KBM-7 (cell line): ENCODE measurements around the gene EEF1AKMT4.

ENCODE experiments used
- DNase-seq: peaks from one replicate; pipeline ENCODE4 v3.0.0-alpha.2; 2015
- in situ Hi-C: fragments of 300-500 bp; cut with MboI; formaldehyde crosslinking; loops from 2 replicates; pipeline ENCODE4 v1.14.3; 2020; ENCODE audit warnings: low sequenced_read_pairs, low pct_unique_long_range_greater_than_20kb, mixed read lengths

Gene EEF1AKMT4

DNA sequence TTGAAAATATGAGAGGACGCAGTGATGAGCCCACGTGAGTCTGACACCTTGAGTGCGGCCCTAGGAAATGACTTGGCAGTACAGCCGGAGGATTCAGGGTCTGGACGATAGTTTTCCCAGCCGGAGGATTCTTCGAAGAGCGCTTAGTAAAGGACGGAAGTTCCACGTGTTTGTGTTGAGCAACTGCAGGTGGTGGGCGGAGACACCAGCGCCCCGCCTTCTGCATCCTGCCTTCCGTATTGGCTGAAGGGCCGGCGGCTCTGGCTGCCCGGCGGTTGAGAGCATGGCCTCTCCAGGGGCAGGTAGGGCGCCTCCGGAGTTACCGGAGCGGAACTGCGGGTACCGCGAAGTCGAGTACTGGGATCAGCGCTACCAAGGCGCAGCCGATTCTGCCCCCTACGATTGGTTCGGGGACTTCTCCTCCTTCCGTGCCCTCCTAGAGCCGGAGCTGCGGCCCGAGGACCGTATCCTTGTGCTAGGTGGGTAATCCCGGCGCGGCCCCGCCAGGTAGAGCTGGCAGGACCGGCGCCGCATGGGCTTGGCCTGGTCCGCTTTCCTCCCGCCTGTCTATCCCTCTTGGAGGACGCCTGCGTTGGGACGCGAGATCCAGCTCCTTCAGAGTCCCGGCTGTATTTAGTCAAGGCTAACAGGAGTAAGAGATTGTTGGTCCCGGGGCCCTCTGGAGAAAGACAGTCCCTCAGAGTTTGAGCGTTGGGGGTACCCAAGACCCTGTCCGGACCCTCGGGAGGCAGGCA, at the start of gene EEF1AKMT4:
Gene EEF1AKMT4 (plus strand): TSS at position 261 of the 755 bp plus-strand sequence. CDS start 23 bp downstream, at position 284.
- DNase-seq: peak; percentile 98
- in situ Hi-C loops: no loop called here

DNA sequence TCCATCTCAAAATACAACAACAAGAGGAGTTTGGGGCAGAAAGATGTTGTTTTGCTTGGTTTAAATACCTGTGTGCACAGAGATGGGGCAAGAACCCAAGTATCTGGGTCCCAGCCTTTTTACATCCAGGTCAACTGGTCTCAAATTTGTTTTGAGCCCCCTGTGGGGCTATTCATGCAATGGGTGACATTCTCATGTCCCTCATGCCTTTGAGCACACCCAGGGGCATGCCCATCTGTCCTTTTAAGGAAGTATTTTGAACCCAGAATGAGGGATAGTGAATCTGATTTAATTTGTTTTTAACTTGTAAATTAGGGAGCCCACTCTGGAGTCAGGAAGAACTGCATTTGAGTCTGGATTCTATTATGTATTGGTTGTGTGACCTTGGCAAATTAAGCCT, 48.6 kb upstream of the EEF1AKMT4 start:
- in situ Hi-C loops: no loop called here

DNA sequence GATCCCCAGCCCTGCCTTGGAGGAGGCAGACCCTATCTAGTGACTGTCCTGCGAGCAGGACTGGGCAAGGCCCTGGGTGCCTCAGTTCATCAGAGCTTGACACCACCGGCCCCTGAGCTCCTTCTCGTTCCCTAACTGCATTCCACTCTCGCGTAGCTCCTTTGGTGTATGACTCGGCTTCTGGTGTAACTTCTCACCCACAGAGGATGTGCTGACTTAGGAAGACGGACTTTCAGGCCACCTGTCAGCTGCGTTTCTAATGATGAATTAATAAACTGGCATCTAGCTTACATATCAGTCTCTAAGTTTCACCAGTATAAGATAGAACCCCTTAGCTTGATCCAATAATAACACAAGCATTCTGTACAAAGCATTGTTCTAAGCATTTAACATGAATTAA, 45.9 kb upstream of the EEF1AKMT4 start:
- in situ Hi-C loops: no loop called here

More for the DNA sequence above, 48.6 kb upstream of the EEF1AKMT4 start:
- DNase-seq: no peak

DNA sequence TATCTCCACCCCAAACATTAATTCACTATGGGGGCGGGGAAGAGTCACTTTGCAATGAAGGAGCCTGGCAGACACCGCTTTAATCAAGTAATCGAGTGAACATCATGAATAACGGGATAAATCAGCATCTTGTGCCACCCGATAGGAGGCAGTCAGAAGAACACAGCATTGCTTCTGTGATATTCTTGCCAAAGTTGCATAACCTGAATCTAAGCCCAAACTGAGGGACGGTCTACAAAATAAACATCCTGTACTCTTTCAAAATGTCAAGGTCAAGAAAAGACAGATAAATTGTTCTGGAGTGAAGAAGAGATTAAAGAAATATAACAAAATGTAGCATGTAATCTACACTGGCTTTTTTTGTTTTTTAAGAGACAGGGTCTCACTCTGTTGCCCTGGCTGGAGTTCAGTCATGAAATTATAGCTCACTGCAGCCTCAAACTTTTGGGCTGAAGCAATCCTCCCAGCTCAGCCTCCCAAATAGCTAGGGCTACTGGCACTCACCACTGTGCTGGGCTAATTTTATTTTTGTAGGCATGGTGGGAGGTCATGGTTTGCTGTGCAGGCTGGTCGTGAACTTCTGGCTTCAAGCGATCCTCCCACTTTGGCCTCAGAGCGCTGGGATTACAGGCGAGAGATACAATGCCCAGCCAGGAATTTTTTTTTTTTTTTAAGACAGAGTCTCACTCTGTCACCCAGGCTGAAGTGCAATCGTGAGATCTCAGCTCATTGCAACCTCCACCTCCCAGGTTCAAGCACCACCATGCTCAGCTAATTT, 40.1 kb upstream of the EEF1AKMT4 start:
- in situ Hi-C loops: no loop called here
- no peak for DNase-seq

More for the DNA sequence above, 45.9 kb upstream of the EEF1AKMT4 start:
- DNase-seq: no peak

DNA sequence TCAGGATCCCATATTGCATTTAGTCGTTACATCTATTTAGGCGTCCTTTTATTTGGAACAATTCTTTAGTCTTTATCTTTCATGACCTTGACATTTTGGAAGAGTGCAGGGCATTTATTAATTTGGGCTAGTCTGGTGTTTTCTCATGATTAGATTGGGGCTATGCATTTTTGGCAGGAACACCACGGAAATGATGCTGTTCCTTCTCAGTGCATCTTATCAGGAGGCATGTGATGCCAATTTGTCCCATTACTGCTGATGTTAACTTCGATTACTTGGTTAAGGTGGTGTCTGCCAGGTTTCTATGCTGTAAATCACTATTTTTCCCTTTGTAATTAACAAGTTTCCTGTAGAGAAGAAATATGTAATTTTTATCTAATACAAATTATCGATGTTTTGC, 38.2 kb upstream of the EEF1AKMT4 start:
- in situ Hi-C loops: no loop called here
- DNase-seq: no peak

DNA sequence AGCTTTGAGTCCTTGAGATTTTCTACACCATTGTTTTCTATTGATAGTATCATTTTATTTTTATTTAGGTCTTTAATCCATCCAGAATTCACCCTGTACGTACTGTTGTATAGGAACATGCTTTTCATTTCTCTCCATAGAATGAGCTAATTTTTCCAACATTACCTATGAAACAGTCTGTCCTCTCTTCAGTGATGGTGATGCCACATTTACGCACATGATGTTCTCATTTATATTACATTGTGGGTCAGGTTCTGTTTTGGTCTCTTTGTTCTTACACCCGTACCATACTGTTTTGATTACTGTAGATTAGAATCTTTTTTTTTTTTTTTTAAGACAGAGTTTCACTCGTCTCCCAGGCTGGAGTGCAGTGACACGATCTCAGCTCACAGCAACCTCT, 37.8 kb upstream of the EEF1AKMT4 start:
- in situ Hi-C loops: no loop called here

DNA sequence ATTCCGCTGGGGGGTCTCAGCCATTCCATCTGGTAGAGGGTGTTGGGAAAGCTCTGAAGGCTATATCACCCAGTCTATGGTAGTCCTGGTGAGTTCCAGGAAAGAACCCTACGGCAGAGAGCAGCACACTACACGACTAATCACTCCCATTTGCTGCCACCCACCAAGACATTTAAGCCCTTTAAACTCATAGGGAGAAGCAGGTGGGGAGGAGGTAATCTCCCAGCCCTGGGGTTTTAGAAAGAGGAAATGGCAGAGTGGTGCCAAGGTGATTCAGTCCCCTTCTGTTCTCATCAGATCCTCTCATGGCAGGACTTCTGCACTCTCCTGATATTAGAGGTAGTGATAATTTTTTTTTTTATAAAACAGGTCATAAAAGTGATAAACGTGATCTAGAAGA, 30.7 kb upstream of the EEF1AKMT4 start:
- in situ Hi-C loops: no loop called here
- no peak for DNase-seq

More for the DNA sequence above, 37.8 kb upstream of the EEF1AKMT4 start:
- DNase-seq: no peak

DNA sequence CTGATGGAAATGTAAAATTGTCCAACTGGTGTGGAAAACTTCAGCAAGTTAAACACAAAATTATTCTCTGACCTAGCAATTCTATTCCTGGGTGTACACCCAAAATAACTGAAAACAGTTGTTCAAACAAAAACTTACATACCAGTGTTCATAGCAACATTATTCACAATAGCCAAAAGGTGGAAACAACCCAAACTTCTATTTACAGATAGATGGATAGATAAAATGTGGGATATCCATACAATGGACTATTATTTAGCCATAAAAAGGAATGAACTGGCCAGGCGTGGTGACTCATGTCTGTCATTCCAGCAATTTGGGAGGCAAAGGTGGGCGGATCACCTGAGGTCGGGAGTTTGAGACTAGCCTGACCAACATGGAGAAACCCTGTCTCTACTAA, 27.0 kb upstream of the EEF1AKMT4 start:
- in situ Hi-C loops: no loop called here
- DNase-seq: no peak

DNA sequence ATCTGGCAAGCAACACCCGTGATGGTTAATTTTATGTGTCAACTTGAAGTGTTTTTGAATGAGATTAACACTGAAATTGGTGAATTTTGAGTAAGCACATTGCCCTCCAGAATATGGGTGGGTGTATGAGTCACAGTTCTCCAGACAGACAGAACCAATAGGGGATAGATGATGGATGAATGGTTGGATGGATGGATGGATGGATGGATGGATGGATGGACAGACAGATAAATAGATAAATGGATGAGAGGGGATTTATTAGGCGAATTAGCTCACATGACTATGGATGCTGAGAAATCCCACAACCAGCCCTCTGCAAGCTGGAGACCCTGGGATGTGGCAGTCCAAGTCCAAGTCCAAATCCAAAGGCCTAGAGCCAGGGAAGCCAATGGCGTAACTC, 25.5 kb upstream of the EEF1AKMT4 start:
- DNase-seq: no peak
- in situ Hi-C loops: no loop called here

DNA sequence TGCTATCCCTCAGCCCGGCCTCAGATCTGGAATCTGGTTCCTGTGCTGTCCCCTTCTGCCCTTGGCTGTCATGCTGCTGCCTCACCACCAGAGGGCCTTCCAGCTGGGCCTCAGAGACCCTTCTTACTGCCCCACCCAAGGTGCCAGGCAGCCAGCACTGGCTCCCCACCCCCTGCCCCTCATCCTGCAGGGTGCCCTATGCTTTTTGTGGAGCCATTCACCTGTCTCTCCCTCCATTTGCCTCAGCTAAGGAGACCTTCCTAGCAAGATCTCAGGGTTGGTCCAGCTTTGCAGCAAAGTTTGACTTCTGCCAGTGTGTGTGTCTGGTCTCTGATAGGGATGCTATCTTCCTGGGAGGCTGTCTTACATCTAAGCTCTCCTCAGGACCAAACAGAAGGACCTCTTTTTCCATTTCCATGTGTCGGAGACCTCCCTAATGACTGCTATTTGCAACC, 22.0 kb upstream of the EEF1AKMT4 start:
- DNase-seq: peak; percentile 54
- in situ Hi-C loops: no loop called here

DNA sequence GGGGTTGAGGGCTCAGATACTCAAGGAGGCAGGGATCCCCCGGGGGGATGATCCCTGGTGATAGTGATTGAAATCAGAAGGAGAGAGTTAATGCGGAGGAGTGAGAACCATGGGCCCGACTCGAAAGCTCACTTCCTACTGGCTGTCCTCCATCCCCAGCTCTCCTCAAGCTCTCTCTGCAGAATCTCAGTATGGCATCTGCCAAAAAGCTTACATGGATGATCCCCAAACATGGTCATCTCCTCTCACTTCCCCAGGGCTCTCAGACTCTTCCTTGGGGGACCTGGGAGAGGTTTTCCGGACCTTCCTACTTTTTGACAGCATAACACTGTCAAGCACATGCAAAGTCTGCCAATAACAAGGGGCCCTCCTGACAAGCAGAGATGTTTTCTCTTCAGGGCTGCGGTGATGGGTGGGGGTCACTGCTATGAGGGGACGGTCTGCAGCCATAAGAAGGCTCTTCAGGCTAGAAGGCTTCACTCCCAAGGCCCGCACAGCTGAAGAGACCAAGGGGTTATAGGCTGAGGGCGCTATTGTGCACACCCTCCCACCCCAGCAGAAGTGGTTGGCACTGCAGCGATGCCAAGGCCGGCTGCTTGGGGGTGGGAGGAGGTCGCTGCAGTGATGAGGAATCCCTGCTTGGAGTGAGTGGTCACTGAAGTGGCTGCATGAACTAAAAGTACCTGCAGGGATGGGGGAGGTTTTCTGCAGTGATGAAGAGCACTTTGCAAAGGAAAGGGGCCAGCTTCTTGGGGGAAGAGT, 20.9 kb upstream of the EEF1AKMT4 start:
- in situ Hi-C loops: no loop called here
- no peak for DNase-seq

DNA sequence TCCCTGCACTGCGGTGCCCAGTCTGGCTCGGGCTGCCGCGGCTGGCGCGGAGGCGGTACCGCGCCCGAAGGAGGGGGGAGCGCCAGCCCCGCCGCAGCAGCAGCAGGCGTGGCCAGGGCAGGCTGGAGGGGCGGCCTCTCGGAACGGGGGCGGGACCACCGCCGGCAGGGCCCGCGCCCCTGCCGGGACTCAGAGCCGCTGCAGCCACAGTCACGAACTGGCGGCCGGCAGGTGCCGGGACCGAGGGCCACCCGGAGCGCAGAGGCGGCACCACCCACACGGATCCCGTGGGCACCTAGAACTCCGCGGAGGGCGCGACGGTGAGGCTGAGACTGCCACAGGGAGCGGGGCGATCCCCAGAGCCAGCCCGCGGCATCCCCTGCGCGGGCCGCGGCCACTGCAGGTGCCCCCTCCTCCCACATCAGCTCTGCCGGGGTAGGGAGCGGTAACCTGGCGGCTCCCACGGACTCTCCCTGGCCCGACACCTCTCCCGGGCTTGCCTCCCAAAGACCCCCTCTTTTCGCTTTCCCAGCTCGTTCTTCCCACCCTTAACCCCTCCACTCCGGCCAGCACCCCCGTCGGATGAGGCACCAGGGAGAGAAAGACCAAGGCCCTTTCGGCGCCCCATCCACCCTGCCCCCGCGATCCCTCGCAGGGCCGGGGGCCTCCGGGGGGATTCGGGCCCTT, 19.9 kb upstream of the EEF1AKMT4 start, which contains the start of gene VWA5B2:
Gene VWA5B2 (plus strand): TSS at position 192 of the 687 bp plus-strand sequence. CDS start 944 bp downstream, outside the sequence.
- in situ Hi-C loops: no loop called here
- DNase-seq: peak; percentile 76

DNA sequence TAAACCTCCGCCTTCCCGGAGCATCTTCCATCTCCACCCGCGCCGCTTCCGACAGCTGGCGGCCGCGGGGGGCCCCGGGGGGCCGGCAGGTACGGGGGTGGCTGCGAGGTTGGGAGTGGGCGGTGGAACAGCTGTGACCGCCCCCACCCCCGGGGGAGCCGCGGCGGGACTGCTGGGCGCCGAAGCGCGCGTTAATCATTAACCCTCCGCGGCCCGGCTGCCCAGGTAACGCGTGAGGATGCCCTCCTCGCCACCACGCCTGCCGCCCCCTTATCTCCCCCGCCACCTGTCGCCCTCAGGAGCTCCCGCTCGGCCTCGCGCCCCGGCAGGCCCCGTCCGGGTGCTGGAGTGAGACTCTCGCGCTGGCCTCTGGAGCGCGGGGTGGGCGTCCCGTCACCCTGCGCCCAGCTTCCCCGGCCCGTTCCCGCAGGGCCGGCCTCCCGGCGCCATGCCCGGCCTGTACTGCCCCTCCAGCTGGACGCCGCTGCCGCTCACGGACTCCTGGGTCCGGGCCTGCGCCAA, 19.3 kb upstream of the EEF1AKMT4 start:
- in situ Hi-C loops: no loop called here
- no peak for DNase-seq

DNA sequence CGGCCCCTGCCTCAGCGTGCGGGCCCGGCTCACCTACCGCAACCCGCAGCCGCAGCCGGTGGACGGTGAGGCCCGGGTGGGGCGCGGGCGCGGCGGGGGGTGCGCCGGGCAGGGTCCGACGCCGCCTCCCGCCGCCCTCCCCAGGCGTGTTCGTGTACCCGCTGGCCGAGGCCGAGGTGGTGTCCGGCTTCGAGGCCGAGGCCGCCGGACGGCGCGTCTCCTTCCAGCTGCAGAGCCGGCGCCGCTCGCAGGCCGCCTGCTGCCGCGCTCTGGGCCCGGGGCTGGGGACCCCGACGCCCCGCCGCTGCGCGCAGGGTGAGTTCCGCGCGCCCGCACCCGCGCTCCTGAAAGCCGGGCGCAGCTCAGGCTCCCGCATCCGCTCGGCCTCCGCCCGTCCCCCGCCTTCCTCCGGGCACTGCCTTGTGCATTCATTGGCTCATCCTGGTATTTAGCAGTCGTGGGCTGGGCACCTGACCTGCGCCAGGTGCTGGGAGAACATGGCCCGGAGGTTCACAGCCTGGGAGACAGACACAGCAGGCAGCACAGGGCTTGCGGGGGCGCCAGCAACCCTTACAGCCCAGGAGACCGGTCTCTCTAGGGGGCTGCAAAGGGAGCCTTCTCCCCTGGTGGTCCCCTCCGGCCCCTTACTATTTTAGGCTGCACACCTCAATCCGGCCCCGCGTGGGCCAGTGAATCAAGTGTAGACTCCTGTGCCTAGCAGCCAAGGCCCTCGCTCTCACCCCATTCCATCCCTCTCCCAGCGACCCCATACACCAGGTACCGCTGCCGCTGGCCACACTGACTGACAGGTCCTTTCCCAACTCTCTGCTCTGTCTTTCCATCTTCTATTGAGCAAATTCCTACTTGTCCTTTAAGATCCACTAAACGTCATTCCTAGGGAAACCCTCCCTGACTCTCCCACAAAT, 18.6 kb upstream of the EEF1AKMT4 start:
- in situ Hi-C loops: no loop called here
- no peak for DNase-seq

DNA sequence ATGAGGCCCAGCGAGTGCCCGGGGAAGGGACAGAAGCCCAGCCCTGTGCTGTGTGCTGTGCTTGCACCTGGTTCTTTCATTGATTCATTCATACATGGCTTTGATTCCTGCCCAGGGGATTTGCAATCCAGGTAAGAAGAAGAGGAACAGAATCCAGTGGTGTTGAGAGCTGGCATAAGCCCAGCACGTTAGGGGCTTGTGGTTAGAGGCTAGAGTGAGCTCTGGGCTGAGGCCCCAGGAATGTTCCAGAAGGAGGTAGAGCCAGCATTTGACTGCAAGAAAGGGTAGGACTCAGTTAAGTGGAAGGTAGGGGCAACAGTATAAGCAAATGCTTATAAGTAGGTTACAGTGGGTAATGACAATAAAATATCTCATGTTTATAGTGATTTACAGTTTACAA, 17.8 kb upstream of the EEF1AKMT4 start:
- in situ Hi-C loops: no loop called here

DNA sequence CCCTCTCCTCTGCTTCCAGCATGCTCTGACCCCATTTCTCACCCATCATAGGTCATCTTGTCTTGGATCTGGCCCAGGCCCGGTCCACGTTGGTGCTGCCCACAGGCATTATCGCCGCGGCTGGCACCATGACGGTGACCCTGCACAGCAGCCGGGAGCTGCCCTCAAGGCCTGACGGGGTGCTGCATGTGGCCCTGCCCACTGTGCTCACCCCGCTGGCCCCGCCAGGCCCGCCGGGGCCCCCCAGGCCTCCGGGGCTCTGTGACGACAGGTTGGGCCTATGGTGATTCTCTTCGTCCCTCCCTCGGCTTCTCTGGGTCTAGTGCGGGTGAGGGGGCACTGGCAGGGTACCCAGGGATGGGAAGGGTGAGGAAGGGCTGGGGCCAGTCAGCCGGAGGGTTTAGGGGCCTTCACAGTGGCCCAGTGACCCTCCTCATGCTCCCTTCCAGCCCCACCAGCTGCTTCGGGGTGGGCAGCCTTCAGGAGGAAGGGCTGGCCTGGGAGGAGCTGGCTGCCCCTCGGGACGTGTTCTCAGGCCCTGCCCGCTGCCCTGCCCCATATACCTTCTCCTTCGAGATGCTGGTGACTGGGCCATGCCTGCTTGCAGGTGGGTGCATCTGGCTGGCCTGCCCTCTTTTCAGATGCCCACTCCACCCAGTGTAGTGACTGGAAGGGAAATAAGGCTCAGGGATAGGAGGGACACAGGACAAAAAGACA, 16.2 kb upstream of the EEF1AKMT4 start:
- no peak for DNase-seq
- in situ Hi-C loops: no loop called here

More for the DNA sequence above, 17.8 kb upstream of the EEF1AKMT4 start:
- no peak for DNase-seq

DNA sequence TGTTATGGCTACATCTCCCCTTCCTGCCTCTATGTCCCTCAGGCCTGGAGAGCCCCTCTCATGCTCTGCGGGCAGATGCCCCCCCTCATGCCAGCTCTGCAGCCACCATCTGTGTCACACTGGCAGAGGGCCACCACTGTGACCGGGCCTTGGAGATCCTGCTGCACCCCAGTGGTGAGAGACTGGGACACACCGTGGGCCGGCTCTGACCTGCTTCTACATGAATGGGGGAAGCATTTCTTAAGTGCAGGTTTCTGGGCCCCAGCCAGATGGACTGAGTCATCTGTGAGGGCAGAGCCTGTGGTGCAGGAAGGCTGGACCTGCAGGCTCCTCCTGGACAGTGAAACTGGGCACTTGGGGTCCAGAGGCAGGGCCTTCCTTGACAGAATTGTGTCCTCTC, 15.2 kb upstream of the EEF1AKMT4 start:
- in situ Hi-C loops: no loop called here
- DNase-seq: no peak
